KOPT-K1 (cell line): ENCODE measurements around the gene ARL6IP6.

ENCODE experiments used
- H3K27ac ChIP-seq: fragments of 200-600 bp; sonication (generic); 2 replicates; pipeline ENCODE4 v1.5.1; 2016; ENCODE audit warnings: antibody characterized with exemption, mild to moderate bottlenecking, low read depth, low read length; ENCODE audit not compliant: poor library complexity, severe bottlenecking
- H3K36me3 ChIP-seq: fragments of 200-600 bp; sonication (generic); 2 replicates; pipeline ENCODE4 v1.5.1; 2017; ENCODE audit warnings: antibody characterized with exemption, mild to moderate bottlenecking, low read length, moderate library complexity; ENCODE audit not compliant: insufficient read depth
- H3K9me3 ChIP-seq: fragments of 200-600 bp; sonication (generic); 2 replicates; pipeline ENCODE4 v1.5.1; 2017; ENCODE audit warnings: antibody characterized with exemption, low read length, mild to moderate bottlenecking; ENCODE audit not compliant: insufficient read depth, poor library complexity, severe bottlenecking

ARL6IP6 gene

DNA sequence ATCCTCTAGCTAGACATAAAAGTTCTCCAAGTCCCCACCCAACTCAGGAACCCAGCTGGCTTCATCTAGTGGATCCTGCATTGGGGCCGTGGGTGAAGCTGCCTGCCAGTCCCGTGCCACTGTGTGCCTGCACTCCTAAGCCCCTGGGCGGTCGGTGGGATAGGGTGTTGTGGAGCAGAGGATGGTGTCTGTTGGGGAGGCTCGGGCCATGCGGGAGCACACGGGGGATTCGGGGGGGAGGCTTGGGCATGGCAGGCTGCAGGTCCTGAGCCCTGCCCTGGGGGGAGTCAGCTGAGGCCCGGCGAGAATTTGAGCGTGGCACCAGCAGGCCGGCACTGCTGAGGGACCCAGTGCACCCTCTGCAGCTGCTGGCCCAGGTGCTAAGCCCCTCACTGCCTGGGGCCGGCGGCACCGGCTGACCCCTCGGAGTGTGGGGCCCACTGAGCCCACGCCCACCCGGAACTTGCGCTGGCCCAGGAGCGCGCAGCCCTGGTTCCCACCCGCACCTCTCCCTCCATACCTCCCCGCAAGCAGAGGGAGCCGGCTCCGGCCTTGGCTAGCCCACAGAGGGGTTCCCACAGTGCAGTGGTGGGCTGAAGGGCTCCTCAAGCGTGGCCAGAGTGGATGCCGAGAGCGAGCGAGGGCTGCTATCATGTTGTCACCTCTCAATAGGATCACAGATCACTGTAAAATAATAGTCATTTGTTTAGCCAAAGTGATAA, 86.4 kb downstream of the ARL6IP6 start:
- Histone ChIP-seq H3K36me3 (no peaks in the 10 kb centered on the region), H3K27ac (no peak overlapping the region), H3K9me3 (no peaks in the 10 kb centered on the region)

DNA sequence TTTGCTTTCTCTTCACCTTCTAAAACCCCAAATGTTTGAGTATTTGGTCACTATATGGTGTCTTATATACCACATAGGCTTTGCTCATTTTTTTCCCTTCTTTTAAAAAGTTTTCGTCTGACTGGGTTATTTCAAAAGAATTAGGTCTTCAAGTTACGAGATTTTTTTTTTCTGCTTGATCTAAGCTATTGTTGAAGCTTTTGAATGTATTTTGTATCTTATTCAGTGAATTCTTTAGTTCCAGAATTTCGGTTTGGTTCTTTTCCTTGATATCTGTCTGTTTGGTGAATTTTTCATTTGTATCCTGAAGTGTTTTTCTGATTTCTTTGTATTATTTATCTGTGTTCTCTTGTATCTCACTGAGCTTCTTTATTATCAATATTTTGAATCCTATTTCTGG, 93.5 kb downstream of the ARL6IP6 start:
- Histone ChIP-seq H3K36me3 (no peaks in the 10 kb centered on the region), H3K27ac (no peak overlapping the region), H3K9me3 (peaks cover 23% of the 10 kb centered on the region)
